HEK293 (cell line): ENCODE results near the gene CBX5.

Experiments
- CTCF ChIA-PET: fragments of 350-600 bp; formaldehyde crosslinking; extraction: SDS; loops from one replicate; lab custom pipeline; 2021; ENCODE audit warnings: antibody characterized with exemption; lab: Yijun Ruan, JAX
- POLR2A ChIA-PET: fragments of 300-600 bp; formaldehyde crosslinking; extraction: SDS; loops from one replicate; lab custom pipeline; 2020; ENCODE audit warnings: antibody characterized with exemption, inconsistent platforms; lab: Yijun Ruan, JAX
- H3K27ac ChIP-seq: fragments of 200-500 bp; sonication (Bioruptor generic); 2 replicates; pipeline ENCODE4 v1.5.1; 2014; ENCODE audit warnings: low read depth, low read length, control low read depth, inconsistent platforms; ENCODE audit errors: extremely low read depth
- H3K36me3 ChIP-seq, 2 experiments: fragments of 200-500 bp in 1 of 2; sonication (Bioruptor generic) in 1 of 2; 1 replicate in 1 of 2; 2 replicates in 1 of 2; pipeline ENCODE4 v1.5.1; 2014 to 2017; ENCODE audit warnings: inconsistent platforms in 2 of 2, low read length in 2 of 2; ENCODE audit not compliant: control insufficient read depth in 2 of 2, insufficient read depth in 1 of 2
- H3K4me1 ChIP-seq: fragments of 200-500 bp; sonication (Bioruptor generic); 2 replicates; pipeline ENCODE4 v1.5.1; 2014; ENCODE audit warnings: mild to moderate bottlenecking, low read length, inconsistent platforms; ENCODE audit not compliant: control insufficient read depth, insufficient read depth
- H3K4me3 ChIP-seq: 2 replicates; pipeline ENCODE4 v1.5.1; 2011; ENCODE audit warnings: low read depth, mild to moderate bottlenecking, control low read depth, low read length, moderate library complexity
- H3K9me3 ChIP-seq: fragments of 200-500 bp; sonication (Bioruptor generic); 2 replicates; pipeline ENCODE4 v1.5.1; 2014; ENCODE audit warnings: low read depth, low read length, inconsistent platforms; ENCODE audit not compliant: control insufficient read depth, insufficient read depth
- EGR2 ChIP-seq: fragments of 450-650 bp; formaldehyde crosslinking; IDR thresholded peaks from 2 replicates; pipeline ENCODE4 v1.5.1; 2016; ENCODE audit warnings: low read depth, missing biosample characterization, missing genetic modification characterization
- GLIS2 ChIP-seq: fragments of 450-650 bp; formaldehyde crosslinking; IDR thresholded peaks from 2 replicates; pipeline ENCODE4 v1.5.1; 2016; ENCODE audit warnings: missing biosample characterization, missing genetic modification characterization
- KLF1 ChIP-seq: fragments of 450-650 bp; formaldehyde crosslinking; IDR thresholded peaks from 2 replicates; pipeline ENCODE4 v1.5.1; 2016; ENCODE audit warnings: missing biosample characterization, missing genetic modification characterization
- KLF9 ChIP-seq: fragments of 450-650 bp; formaldehyde crosslinking; IDR thresholded peaks from 2 replicates; pipeline ENCODE4 v1.5.1; 2016; ENCODE audit warnings: missing biosample characterization, missing genetic modification characterization, low read depth
- PRDM4 ChIP-seq: fragments of 450-650 bp; formaldehyde crosslinking; IDR thresholded peaks from 2 replicates; pipeline ENCODE4 v1.5.1; 2017; ENCODE audit warnings: missing biosample characterization, missing genetic modification characterization
- SP2 ChIP-seq: fragments of 450-650 bp; formaldehyde crosslinking; IDR thresholded peaks from 2 replicates; pipeline ENCODE4 v1.5.1; 2016; ENCODE audit warnings: missing biosample characterization, missing genetic modification characterization
- SP3 ChIP-seq: fragments of 450-650 bp; formaldehyde crosslinking; IDR thresholded peaks from 2 replicates; pipeline ENCODE4 v1.5.1; 2016; ENCODE audit warnings: missing biosample characterization, missing genetic modification characterization
- SP7 ChIP-seq: fragments of 450-650 bp; formaldehyde crosslinking; IDR thresholded peaks from 2 replicates; pipeline ENCODE4 v1.5.1; 2016; ENCODE audit warnings: missing biosample characterization, missing genetic modification characterization
- ZBTB8A ChIP-seq: fragments of 450-650 bp; formaldehyde crosslinking; IDR thresholded peaks from 2 replicates; pipeline ENCODE4 v1.5.1; 2016; ENCODE audit warnings: missing biosample characterization, missing genetic modification characterization
- ZFHX2 ChIP-seq: fragments of 450-650 bp; formaldehyde crosslinking; conservative IDR thresholded peaks from 2 replicates; pipeline ENCODE4 v1.5.1; 2016; ENCODE audit warnings: missing biosample characterization, missing genetic modification characterization
- ZFP69B ChIP-seq: fragments of 450-650 bp; formaldehyde crosslinking; IDR thresholded peaks from 2 replicates; pipeline ENCODE4 v1.5.1; 2016; ENCODE audit warnings: missing biosample characterization, missing genetic modification characterization
- ZNF138 ChIP-seq: fragments of 450-650 bp; formaldehyde crosslinking; IDR thresholded peaks from 2 replicates; pipeline ENCODE4 v1.5.1; 2016; ENCODE audit warnings: missing biosample characterization, missing genetic modification characterization, borderline replicate concordance
- ZNF2 ChIP-seq: fragments of 450-650 bp; formaldehyde crosslinking; IDR thresholded peaks from 2 replicates; pipeline ENCODE4 v1.5.1; 2016; ENCODE audit warnings: missing biosample characterization, missing genetic modification characterization
- ZNF335 ChIP-seq: fragments of 450-650 bp; formaldehyde crosslinking; conservative IDR thresholded peaks from 2 replicates; pipeline ENCODE4 v1.5.1; 2016; ENCODE audit warnings: missing biosample characterization, missing genetic modification characterization
- ZNF341 ChIP-seq: fragments of 450-650 bp; formaldehyde crosslinking; IDR thresholded peaks from 2 replicates; pipeline ENCODE4; 2016; ENCODE audit warnings: low read depth, missing biosample characterization, missing genetic modification characterization
- ZNF398 ChIP-seq: fragments of 450-650 bp; formaldehyde crosslinking; IDR thresholded peaks from 2 replicates; pipeline ENCODE4 v1.5.1; 2017; ENCODE audit warnings: missing biosample characterization, missing genetic modification characterization
- ZNF692 ChIP-seq: fragments of 450-650 bp; formaldehyde crosslinking; IDR thresholded peaks from 2 replicates; pipeline ENCODE4 v1.5.1; 2016; ENCODE audit warnings: missing biosample characterization, missing genetic modification characterization
- ZNF701 ChIP-seq: fragments of 450-650 bp; formaldehyde crosslinking; IDR thresholded peaks from 2 replicates; pipeline ENCODE4 v1.5.1; 2016; ENCODE audit warnings: missing biosample characterization, missing genetic modification characterization
- ZNF704 ChIP-seq: fragments of 450-650 bp; formaldehyde crosslinking; IDR thresholded peaks from 2 replicates; pipeline ENCODE4 v1.5.1; 2016; ENCODE audit warnings: missing biosample characterization, missing genetic modification characterization
- TF ChIP-seq, protein P1 (sequence below): fragments of 450-650 bp; formaldehyde crosslinking; optimal IDR thresholded peaks from 2 replicates; pipeline ENCODE3; 2016; ENCODE audit warnings: missing biosample characterization, mild to moderate bottlenecking, missing genetic modification characterization
- TF ChIP-seq, protein P2 (sequence below): fragments of 450-650 bp; formaldehyde crosslinking; IDR thresholded peaks from 2 replicates; pipeline ENCODE4 v1.5.1; 2016; ENCODE audit warnings: missing biosample characterization, missing genetic modification characterization

CBX5 gene

DNA sequence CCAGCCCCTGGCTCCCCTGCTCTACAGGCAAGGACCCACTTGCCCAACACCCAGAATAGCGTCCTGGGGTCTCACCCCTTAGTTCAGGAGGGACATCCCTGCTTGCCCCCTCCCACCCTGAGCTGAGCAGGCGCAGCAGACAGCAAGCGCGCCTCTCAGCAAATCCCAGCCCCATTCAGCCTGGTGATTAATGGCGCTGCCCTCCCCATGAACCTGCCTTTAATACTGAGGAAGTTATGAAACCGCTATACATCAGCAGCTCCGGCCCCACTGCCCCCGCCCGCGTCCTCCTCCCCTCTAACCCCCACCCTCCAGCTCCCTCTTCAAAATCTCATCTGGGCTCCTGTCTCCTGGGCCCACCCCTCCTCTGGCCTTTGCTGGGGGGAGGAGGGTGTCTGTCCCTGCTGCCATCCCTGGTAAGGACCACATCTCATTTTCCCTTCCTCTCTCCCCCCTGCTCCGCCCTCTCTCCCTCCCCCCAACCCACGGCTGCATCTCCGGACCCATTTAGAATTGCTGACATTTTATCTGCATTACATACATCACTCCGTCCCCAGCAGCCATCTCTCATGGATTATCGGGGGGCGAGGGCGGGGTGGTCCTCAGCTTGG is 84.1 kb downstream of the CBX5 start:
- Histone ChIP-seq H3K27ac (peak overlapping the region; percentile 33; the same call in 1 of the 2 replicates), H3K9me3 (no peaks in the 10 kb centered on the region), H3K4me1 (peaks cover 18% of the 10 kb centered on the region), H3K36me3 (no peaks in the 10 kb centered on the region), H3K4me3 (no peak overlapping the region)
- POLR2A ChIA-PET = interaction anchor here (0.9 to 1.5 kb wide), 4 partner anchors 21 to 187 kb away, joined by 3 to 10 read pairs (median 4); partner anchors contain the start of genes HOXC5 and HOXC8
- TF ChIP-seq ZNF692 (tag by site-specific recombination) = peak; percentile 76; the same call in 1 of the 2 replicates
- TF ChIP-seq, protein P1, sequence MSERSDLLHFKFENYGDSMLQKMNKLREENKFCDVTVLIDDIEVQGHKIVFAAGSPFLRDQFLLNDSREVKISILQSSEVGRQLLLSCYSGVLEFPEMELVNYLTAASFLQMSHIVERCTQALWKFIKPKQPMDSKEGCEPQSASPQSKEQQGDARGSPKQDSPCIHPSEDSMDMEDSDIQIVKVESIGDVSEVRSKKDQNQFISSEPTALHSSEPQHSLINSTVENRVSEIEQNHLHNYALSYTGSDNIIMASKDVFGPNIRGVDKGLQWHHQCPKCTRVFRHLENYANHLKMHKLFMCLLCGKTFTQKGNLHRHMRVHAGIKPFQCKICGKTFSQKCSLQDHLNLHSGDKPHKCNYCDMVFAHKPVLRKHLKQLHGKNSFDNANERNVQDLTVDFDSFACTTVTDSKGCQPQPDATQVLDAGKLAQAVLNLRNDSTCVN (tag by site-specific recombination) = no peak
- TF ChIP-seq EGR2 (tag by site-specific recombination) = 0 out of 2 replicates have a peak, but pooled peaks have one; percentile 49
- TF ChIP-seq KLF9 (tag by site-specific recombination) = peak; percentile 29; the same call in 1 of the 2 replicates
- TF ChIP-seq SP7 (tag by site-specific recombination) = peak; percentile 22; the same call in 1 of the 2 replicates
- TF ChIP-seq ZNF704 (tag by site-specific recombination) = no peak
- TF ChIP-seq, protein P2, sequence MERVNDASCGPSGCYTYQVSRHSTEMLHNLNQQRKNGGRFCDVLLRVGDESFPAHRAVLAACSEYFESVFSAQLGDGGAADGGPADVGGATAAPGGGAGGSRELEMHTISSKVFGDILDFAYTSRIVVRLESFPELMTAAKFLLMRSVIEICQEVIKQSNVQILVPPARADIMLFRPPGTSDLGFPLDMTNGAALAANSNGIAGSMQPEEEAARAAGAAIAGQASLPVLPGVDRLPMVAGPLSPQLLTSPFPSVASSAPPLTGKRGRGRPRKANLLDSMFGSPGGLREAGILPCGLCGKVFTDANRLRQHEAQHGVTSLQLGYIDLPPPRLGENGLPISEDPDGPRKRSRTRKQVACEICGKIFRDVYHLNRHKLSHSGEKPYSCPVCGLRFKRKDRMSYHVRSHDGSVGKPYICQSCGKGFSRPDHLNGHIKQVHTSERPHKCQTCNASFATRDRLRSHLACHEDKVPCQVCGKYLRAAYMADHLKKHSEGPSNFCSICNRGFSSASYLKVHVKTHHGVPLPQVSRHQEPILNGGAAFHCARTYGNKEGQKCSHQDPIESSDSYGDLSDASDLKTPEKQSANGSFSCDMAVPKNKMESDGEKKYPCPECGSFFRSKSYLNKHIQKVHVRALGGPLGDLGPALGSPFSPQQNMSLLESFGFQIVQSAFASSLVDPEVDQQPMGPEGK (tag by site-specific recombination) = peak; percentile 51
- peak; percentile 79 for TF ChIP-seq ZFP69B (tag by site-specific recombination)
- TF ChIP-seq ZNF2 (tag by site-specific recombination) = no peak
- peak; percentile 58 for TF ChIP-seq SP3 (tag by site-specific recombination)
- TF ChIP-seq ZNF341 (tag by site-specific recombination) = peak; percentile 77
- TF ChIP-seq ZNF138 (tag by site-specific recombination) = no peak
- no peak for TF ChIP-seq ZNF701 (tag by site-specific recombination)
- TF ChIP-seq KLF1 = peak; percentile 11; the same call in 1 of the 2 replicates
- TF ChIP-seq ZBTB8A (tag by site-specific recombination) = peak; percentile 52; the same call in 1 of the 2 replicates
- TF ChIP-seq SP2 = peak; percentile 51
- peak; percentile 45; the same call in 1 of the 2 replicates for TF ChIP-seq ZFHX2 (tag by site-specific recombination)
- peak; percentile 57; the same call in 1 of the 2 replicates for TF ChIP-seq ZNF335 (tag by site-specific recombination)
- peak; percentile 61; the same call in 1 of the 2 replicates for TF ChIP-seq PRDM4 (tag by site-specific recombination)
- TF ChIP-seq ZNF398 (tag by site-specific recombination) = peak; percentile 78
- 0 out of 2 replicates have a peak, but pooled peaks have one; percentile 35 for TF ChIP-seq GLIS2 (tag by site-specific recombination)
- CTCF ChIA-PET = interaction anchor here (0.8 to 8.0 kb wide), 9 partner anchors 9 to 211 kb away, joined by 3 to 109 read pairs (median 5); partner anchors contain the start of genes HOXC10 and HOXC5
